HUES64 (cell line): ENCODE results near the gene NEBL. TPM values are rescaled to one million over a fixed set of nuclear protein-coding genes. Genes with fewer than 3 reads are reported as not detected.
"Not testable (repeated sequence)": the region's sequence is repeated elsewhere in the genome, so short reads cannot be mapped to it uniquely, and the experiment has no call there.

ENCODE experiments used
- H3K27ac ChIP-seq: 2 replicates; pipeline ENCODE4 v1.7.0; 2013; ENCODE audit warnings: low read depth, low read length, inconsistent platforms
- H3K27me3 ChIP-seq: 2 replicates; pipeline ENCODE4 v1.6.1; 2013; ENCODE audit warnings: mild to moderate bottlenecking, low read length; ENCODE audit not compliant: insufficient read depth
- H3K36me3 ChIP-seq: 2 replicates; pipeline ENCODE4 v1.6.1; 2013; ENCODE audit warnings: mild to moderate bottlenecking, low read length; ENCODE audit not compliant: insufficient read depth
- H3K4me1 ChIP-seq: 2 replicates; pipeline ENCODE4 v1.6.1; 2013; ENCODE audit warnings: mild to moderate bottlenecking, low read length, moderate library complexity; ENCODE audit not compliant: insufficient read depth
- H3K4me3 ChIP-seq: 2 replicates; pipeline ENCODE4 v1.5.1; 2013; ENCODE audit warnings: mild to moderate bottlenecking, low read length, moderate library complexity
- H3K9ac ChIP-seq: 2 replicates; pipeline ENCODE4 v1.6.1; 2013; ENCODE audit warnings: mild to moderate bottlenecking, low read depth, low read length
- H3K9me3 ChIP-seq: 2 replicates; pipeline ENCODE4 v1.6.1; 2013; ENCODE audit warnings: low read depth, low read length; ENCODE audit not compliant: insufficient read depth
- WGBS: fragments of 150-250, 120-280 bp; methylation state at CpG from one replicate; pipeline ENCODE4 v1.1.7; 2013; ENCODE audit warnings: missing lambda C conversion rate; 5-methylcytosine and 5-hydroxymethylcytosine counted together
- polyA plus RNA-seq, 2 experiments: library from polyadenylated mRNA; stranded (reverse); fragments of 50-300 nt; gene quantifications; one replicate each; pipeline ENCODE4 v1.2.3, GENCODE V29; 2013

The NEBL gene
- polyA plus RNA-seq (2013, experiment 1 of 2), result 8.3 TPM
- 10.8 TPM for polyA plus RNA-seq (2013, experiment 2 of 2)

GRCh38 chr10:20897146-20897825, at the start of gene NEBL:
Gene NEBL, minus strand, starts transcription at chr10:20897311. Its CDS starts 106 bp downstream, at chr10:20897205.
- 69% methylated on average over 2 of the region's 2 CpGs for WGBS
- H3K4me1 ChIP-seq, result no peaks in the 10 kb centered on the region
- no peaks in the 10 kb centered on the region for H3K9me3 ChIP-seq
- no peak within 1 kb of the TSS for H3K27ac ChIP-seq
- no peak within 1 kb of the TSS for H3K9ac ChIP-seq
- no peaks in the 10 kb centered on the region; the same call in 1 of the 2 replicates for H3K36me3 ChIP-seq
- H3K27me3 ChIP-seq, result no peaks in the 10 kb centered on the region
- no peak within 1 kb of the TSS for H3K4me3 ChIP-seq

- Histone ChIP-seq H3K27ac (no peak overlapping the region), H3K27me3 (no peaks in the 10 kb centered on the region), H3K9ac (no peak overlapping the region), H3K9me3 (no peaks in the 10 kb centered on the region), H3K4me3 (no peak overlapping the region), H3K36me3 (no peaks in the 10 kb centered on the region), H3K4me1 (peaks cover 13% of the 10 kb centered on the region)
- 96% methylated on average over 9 of the region's 9 CpGs for WGBS
Measured at GRCh38 chr10:20945546-20946332, 48.6 kb upstream of the NEBL start.

- peaks cover 13% of the 10 kb centered on the region for H3K4me1 ChIP-seq
- H3K36me3 ChIP-seq, result no peaks in the 10 kb centered on the region
- no peaks in the 10 kb centered on the region for H3K9me3 ChIP-seq
- H3K27ac ChIP-seq, result no peak overlapping the region
- no peak overlapping the region for H3K9ac ChIP-seq
- 95% methylated on average over 7 of the region's 7 CpGs for WGBS
- no peak overlapping the region for H3K4me3 ChIP-seq
- H3K27me3 ChIP-seq, result no peaks in the 10 kb centered on the region
Measured at GRCh38 chr10:20944789-20945502, 47.8 kb upstream of the NEBL start.

- not testable (repeated sequence) for H3K27ac ChIP-seq, H3K9ac ChIP-seq, H3K4me3 ChIP-seq, H3K4me1 ChIP-seq, H3K27me3 ChIP-seq, H3K9me3 ChIP-seq, H3K36me3 ChIP-seq
- WGBS, result 100% methylated on average over 2 of the region's 5 CpGs
Measured at GRCh38 chr10:20939414-20939813, 42.3 kb upstream of the NEBL start.

- Histone ChIP-seq H3K4me1 (no peaks in the 10 kb centered on the region), H3K9ac (no peak overlapping the region), H3K4me3 (no peak overlapping the region), H3K36me3 (no peaks in the 10 kb centered on the region; the same call in 1 of the 2 replicates), H3K27ac (no peak overlapping the region), H3K27me3 (no peaks in the 10 kb centered on the region), H3K9me3 (peaks cover 4% of the 10 kb centered on the region)
Measured at GRCh38 chr10:20936396-20936795, 39.3 kb upstream of the NEBL start.

- H3K4me3 ChIP-seq, result no peak overlapping the region
- peaks cover 4% of the 10 kb centered on the region for H3K9me3 ChIP-seq
- no peak overlapping the region for H3K9ac ChIP-seq
- H3K36me3 ChIP-seq, result no peaks in the 10 kb centered on the region; the same call in 1 of the 2 replicates
- 85% methylated on average over 1 of the region's 2 CpGs for WGBS
- H3K4me1 ChIP-seq, result no peaks in the 10 kb centered on the region
- no peaks in the 10 kb centered on the region for H3K27me3 ChIP-seq
- no peak overlapping the region for H3K27ac ChIP-seq
Measured at GRCh38 chr10:20935931-20936330, 38.8 kb upstream of the NEBL start.

GRCh38 chr10:20935301-20935700, 38.2 kb upstream of the NEBL start:
- H3K4me1 ChIP-seq, result no peaks in the 10 kb centered on the region
- H3K9ac ChIP-seq, result no peak overlapping the region
- peaks cover 4% of the 10 kb centered on the region for H3K9me3 ChIP-seq
- H3K27me3 ChIP-seq, result no peaks in the 10 kb centered on the region
- H3K27ac ChIP-seq, result no peak overlapping the region
- WGBS, result 95% methylated on average over 8 of the region's 8 CpGs
- H3K36me3 ChIP-seq, result no peaks in the 10 kb centered on the region; the same call in 1 of the 2 replicates
- no peak overlapping the region for H3K4me3 ChIP-seq

- Histone ChIP-seq H3K27ac (no peak overlapping the region), H3K9me3 (peaks cover 4% of the 10 kb centered on the region), H3K36me3 (no peaks in the 10 kb centered on the region; the same call in 1 of the 2 replicates), H3K4me1 (no peaks in the 10 kb centered on the region), H3K27me3 (no peaks in the 10 kb centered on the region), H3K4me3 (no peak overlapping the region), H3K9ac (no peak overlapping the region)
- 81% methylated on average over 2 of the region's 2 CpGs for WGBS
Measured at GRCh38 chr10:20933705-20934104, 36.6 kb upstream of the NEBL start.

GRCh38 chr10:20932606-20933126, 35.6 kb upstream of the NEBL start:
- Histone ChIP-seq H3K4me3 (no peak overlapping the region), H3K27me3 (no peaks in the 10 kb centered on the region), H3K9me3 (no peaks in the 10 kb centered on the region; the same call in none of the 2 replicates), H3K36me3 (no peaks in the 10 kb centered on the region; the same call in 1 of the 2 replicates), H3K27ac (no peak overlapping the region), H3K4me1 (no peaks in the 10 kb centered on the region), H3K9ac (no peak overlapping the region)
- 98% methylated on average over 5 of the region's 5 CpGs for WGBS

- 95% methylated on average over 6 of the region's 8 CpGs for WGBS
- Histone ChIP-seq H3K9me3 (no peaks in the 10 kb centered on the region), H3K27ac (no peak overlapping the region), H3K4me1 (no peaks in the 10 kb centered on the region), H3K36me3 (no peaks in the 10 kb centered on the region), H3K4me3 (no peak overlapping the region), H3K9ac (no peak overlapping the region), H3K27me3 (no peaks in the 10 kb centered on the region)
Measured at GRCh38 chr10:20931156-20931795, 34.2 kb upstream of the NEBL start.
